Gastrocnemius medialis (tissue), 4 donors: ENCODE measurements around the gene SYT5. TPM values are rescaled to one million over a fixed set of nuclear protein-coding genes. Genes with fewer than 3 reads are reported as not detected.

Experiments used
- ATAC-seq, 2 donors: fragments of 150-250 bp; one replicate each; pipeline ENCODE4 v1.9.1; 2016
- DNase-seq, 2 donors: peaks; one replicate each; pipeline ENCODE4 v3.0.0-alpha.2; 2019
- H3K27ac ChIP-seq, 4 donors: fragments of 200-600 bp; sonication (generic); 1 replicate in 1 of 4; 2 replicates in 3 of 4; pipeline ENCODE4 v1.5.1; 2016 to 2018; ENCODE audit warnings: mild to moderate bottlenecking in 2 of 4, moderate library complexity in 1 of 4
- H3K27me3 ChIP-seq, 3 donors: fragments of 200-600 bp; sonication (generic) in 2 of 3; 1 replicate in 1 of 3; 2 replicates in 2 of 3; pipeline versions ENCODE4 v1.5.1 to v1.6.0; 2016 to 2019; ENCODE audit warnings: mild to moderate bottlenecking in 1 of 3, moderate library complexity in 1 of 3
- H3K36me3 ChIP-seq, 2 donors: fragments of 200-600 bp; sonication (generic) in 1 of 2; one replicate each; pipeline ENCODE4 v1.5.1; 2017 to 2018
- H3K4me1 ChIP-seq, 2 donors: fragments of 200-600 bp; sonication (generic) in 1 of 2; one replicate each; pipeline ENCODE4 v1.5.1; 2016 to 2017; ENCODE audit warnings: mild to moderate bottlenecking in 2 of 2
- H3K4me3 ChIP-seq, 4 donors: fragments of 200-600 bp; sonication (generic) in 3 of 4; 1 replicate in 1 of 4; 2 replicates in 3 of 4; pipeline ENCODE4 v1.5.1; 2016 to 2019; ENCODE audit warnings: mild to moderate bottlenecking in 2 of 4
- H3K9me3 ChIP-seq, 3 donors: fragments of 200-600 bp; sonication (generic) in 2 of 3; 1 replicate in 1 of 3; 2 replicates in 2 of 3; pipeline ENCODE4 v1.5.1; 2016 to 2019
- CTCF ChIP-seq, 5 experiments: fragments of 450-650 bp in 3 of 5; fragments of 200-600 bp in 2 of 5; sonication (generic) in 2 of 5; IDR thresholded peaks in 4 of 5; conservative IDR thresholded peaks in 1 of 5; 1 replicate in 4 of 5; 2 replicates in 1 of 5; pipeline ENCODE4 v1.5.1; 2016 to 2019; ENCODE audit warnings: antibody characterized with exemption in 5 of 5, mild to moderate bottlenecking in 3 of 5, moderate library complexity in 3 of 5
- POLR2A ChIP-seq, 2 donors: fragments of 450-650 bp; IDR thresholded peaks; one replicate each; pipeline ENCODE4 v1.6.1; 2017; ENCODE audit warnings: antibody characterized with exemption in 2 of 2, mild to moderate bottlenecking in 2 of 2, moderate library complexity in 2 of 2
- in situ Hi-C, 4 donors: fragments of 200-750 bp; cut with MboI; loops; one replicate each; pipeline versions ENCODE4 v1.15.0 to v1.8.0; 2017; ENCODE audit warnings: low sequenced_read_pairs in 4 of 4
- intact Hi-C: fragments of 100-400 bp; cut with DNase I; formaldehyde crosslinking; loops from one replicate; pipeline ENCODE4 v1.15.1; 2023; ENCODE audit warnings: low total_unique reads
- total RNA-seq, 4 donors: library from RNA; depleted of rRNA; stranded (reverse); fragments of >200 nt; gene quantifications; one replicate each; pipeline versions ENCODE4 v1.1.0 to v1.2.3, GENCODE V29; 2016

SYT5 gene
- not detected for total RNA-seq

GRCh38 chr19:55179606-55180484, at the start of gene SYT5:
Gene SYT5 (minus strand): TSS chr19:55180289. CDS start chr19:55179041, 1,248 bp downstream.
- in situ Hi-C loops (no loop called here), intact Hi-C loops (no loop called here)
- peaks cover 6 to 8% of the 10 kb centered on the region in 2 donors for H3K4me1 ChIP-seq
- TF ChIP-seq POLR2A (IDR thresholded peaks at IDR 0.05) (no peak), CTCF (IDR thresholded peaks at IDR 0.05 in 4 of 5, conservative IDR thresholded peaks at IDR 0.05 in 1 of 5) (no peak)
- peaks cover 76 to 77% (median 77%) of the 10 kb centered on the region in 3 donors for H3K27me3 ChIP-seq
- no peak for ATAC-seq
- peak within 1 kb of the TSS; percentile 13 to 44 (median 41) for H3K4me3 ChIP-seq
- H3K36me3 ChIP-seq: no peaks in the 10 kb centered on the region
- no peak for DNase-seq
- H3K9me3 ChIP-seq: no peaks in the 10 kb centered on the region
- no peak within 1 kb of the TSS for H3K27ac ChIP-seq

- H3K27me3 ChIP-seq: no peaks in the 10 kb centered on the region
- no peaks in the 10 kb centered on the region for H3K9me3 ChIP-seq
- no peak overlapping the region for H3K27ac ChIP-seq
- H3K4me3 ChIP-seq: no peak overlapping the region
- DNase-seq: no peak
- no peak for ATAC-seq
- H3K36me3 ChIP-seq: peaks cover 0 to 68% of the 10 kb centered on the region in 2 donors
- intact Hi-C loops (no loop called here), in situ Hi-C loops (no loop called here)
- no peaks in the 10 kb centered on the region for H3K4me1 ChIP-seq
- TF ChIP-seq CTCF (IDR thresholded peaks at IDR 0.05 in 4 of 5, conservative IDR thresholded peaks at IDR 0.05 in 1 of 5) (no peak), POLR2A (IDR thresholded peaks at IDR 0.05) (no peak)
Measured at GRCh38 chr19:55229789-55230182, 49.7 kb upstream of the SYT5 start.

GRCh38 chr19:55229145-55229788, 49.2 kb upstream of the SYT5 start:
- in situ Hi-C loops (no loop called here), intact Hi-C loops (no loop called here)
- ATAC-seq (no peak), DNase-seq (no peak)
- TF ChIP-seq POLR2A (IDR thresholded peaks at IDR 0.05) (no peak), CTCF (IDR thresholded peaks at IDR 0.05 in 4 of 5, conservative IDR thresholded peaks at IDR 0.05 in 1 of 5) (no peak)
- Histone ChIP-seq H3K27me3 (no peaks in the 10 kb centered on the region), H3K4me3 (no peak overlapping the region), H3K9me3 (no peaks in the 10 kb centered on the region), H3K4me1 (no peaks in the 10 kb centered on the region), H3K27ac (no peak overlapping the region), H3K36me3 (peaks cover 0 to 62% of the 10 kb centered on the region in 2 donors)

- Histone ChIP-seq H3K27me3 (no peaks in the 10 kb centered on the region), H3K27ac (no peak within 1 kb of the TSS), H3K4me3 (no peak within 1 kb of the TSS), H3K36me3 (peaks cover 0 to 56% of the 10 kb centered on the region in 2 donors), H3K4me1 (no peaks in the 10 kb centered on the region), H3K9me3 (no peaks in the 10 kb centered on the region)
- intact Hi-C loops: no loop called here
- ATAC-seq (no peak), DNase-seq (no peak)
- in situ Hi-C loops: no loop called here
- TF ChIP-seq POLR2A (IDR thresholded peaks at IDR 0.05) (no peak), CTCF (IDR thresholded peaks at IDR 0.05 in 4 of 5, conservative IDR thresholded peaks at IDR 0.05 in 1 of 5) (no peak)
Measured at GRCh38 chr19:55228403-55229031, 48.4 kb upstream of the SYT5 start, which contains the start of gene TMEM86B. Gene TMEM86B (minus strand): TSS chr19:55228763. CDS start chr19:55228741, 22 bp downstream.
